RWPE1 (cell line): Measurements from ENCODE around the gene TTC9.

Experiments used
- CTCF ChIA-PET: fragments of 350-600 bp; sonication (Branson Sonifier 250); formaldehyde crosslinking; extraction: SDS; loops from one replicate; lab custom pipeline; 2021; lab: Yijun Ruan, JAX
- POLR2A ChIA-PET: fragments of 400-600 bp; formaldehyde crosslinking; extraction: SDS; loops from one replicate; lab custom pipeline; 2020; ENCODE audit warnings: antibody characterized with exemption; ENCODE audit not compliant: low non-redundant PET; lab: Yijun Ruan, JAX
- DNase-seq: peaks from one replicate; pipeline ENCODE4 v3.0.0; 2012; ENCODE audit warnings: low spot score
- H3K27ac ChIP-seq: fragments of 450-650 bp; 2 replicates; pipeline ENCODE4 v1.5.1; 2017
- CTCF ChIP-seq: fragments of 450-650 bp; conservative IDR thresholded peaks from 2 replicates; pipeline ENCODE4 v1.5.1; 2017; ENCODE audit warnings: low read depth, mild to moderate bottlenecking

TTC9 gene

GRCh38 chr14:70665448-70666360 lies 24.0 kb downstream of the TTC9 start:
- POLR2A ChIA-PET = interaction anchor here (0.6 kb wide), 1 partner anchor 22 kb away, joined by 4 read pairs; no protein-coding TSS in a partner anchor
- DNase-seq = peak; percentile 74
- CTCF ChIA-PET = interaction anchor here (0.5 to 0.7 kb wide), 2 partner anchors 15 to 334 kb away, joined by 3 to 5 read pairs; no protein-coding TSS in a partner anchor

GRCh38 chr14:70666361-70666686 lies 24.6 kb downstream of the TTC9 start:
- CTCF ChIA-PET = interaction anchor here (0.5 to 0.7 kb wide), 2 partner anchors 16 to 333 kb away, joined by 3 to 5 read pairs; no protein-coding TSS in a partner anchor
- H3K27ac ChIP-seq = peak overlapping the region; percentile 37; the same call in 1 of the 2 replicates
- no peak for DNase-seq
- no peak for TF ChIP-seq CTCF
- POLR2A ChIA-PET = interaction anchor here (0.6 kb wide), 1 partner anchor 22 kb away, joined by 4 read pairs; no protein-coding TSS in a partner anchor

More at GRCh38 chr14:70665448-70666360, 24.0 kb downstream of the TTC9 start:
- no peak for TF ChIP-seq CTCF
- H3K27ac ChIP-seq = peak overlapping the region; percentile 37; the same call in 1 of the 2 replicates

GRCh38 chr14:70670992-70671651 lies 29.4 kb downstream of the TTC9 start:
- ChIA-PET CTCF (interaction anchor here (0.6 to 0.9 kb wide), 2 partner anchors 120 to 1186 kb away, joined by 3 read pairs; no protein-coding TSS in a partner anchor), POLR2A (no interaction called here)
- no peak for DNase-seq
- H3K27ac ChIP-seq = no peak overlapping the region
- TF ChIP-seq CTCF = no peak

GRCh38 chr14:70671652-70672644 lies 30.2 kb downstream of the TTC9 start:
- H3K27ac ChIP-seq = no peak overlapping the region
- TF ChIP-seq CTCF = no peak
- DNase-seq = no peak
- ChIA-PET POLR2A (no interaction called here), CTCF (interaction anchor here (0.6 to 0.9 kb wide), 2 partner anchors 119 to 1186 kb away, joined by 3 read pairs; no protein-coding TSS in a partner anchor)

GRCh38 chr14:70677341-70677740 lies 35.6 kb downstream of the TTC9 start:
- H3K27ac ChIP-seq = no peak overlapping the region
- ChIA-PET POLR2A (no interaction called here), CTCF (no interaction called here)
- no peak for DNase-seq
- TF ChIP-seq CTCF = no peak
